ENCODE results near the gene ATP1A3.

ATP1A3 gene

DNA sequence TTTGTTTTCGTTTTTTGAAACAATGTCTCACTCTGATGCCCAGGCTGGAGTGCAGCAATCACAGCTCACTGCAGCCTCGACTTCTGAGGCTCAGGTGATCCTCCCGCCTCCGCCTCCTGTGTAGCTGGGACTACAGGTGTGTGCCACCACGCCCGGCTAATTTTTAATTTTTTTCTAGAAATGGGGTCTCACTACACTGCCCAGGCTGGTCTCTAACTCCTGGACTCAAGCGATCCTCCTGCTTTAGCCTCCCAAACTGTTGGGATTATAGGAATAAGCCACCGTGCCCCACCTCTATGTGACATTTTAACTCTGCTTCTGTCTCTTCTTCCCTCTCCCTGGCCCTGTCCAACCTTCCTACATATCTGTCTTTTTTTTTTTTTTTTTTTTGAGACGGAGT is 5.1 kb downstream of the ATP1A3 start:
- Histone ChIP-seq H3K36me3 (ENCODE audit: insufficient read depth, low read length) (peaks cover 37% of the 10 kb centered on the region), H3K9me3 (ENCODE audit: low read length) (no peaks in the 10 kb centered on the region), H3K27me3 (ENCODE audit: insufficient read depth, low read length) (no peaks in the 10 kb centered on the region), H3K4me1 (ENCODE audit: insufficient read depth, low read length) (peaks cover 11% of the 10 kb centered on the region), H3K4me3 (ENCODE audit: low read length) (no peak overlapping the region), H2AFZ (ENCODE audit: low read depth, low read length) (no peak overlapping the region)

GRCh38 chr19:41987141-41987860 is 6.7 kb downstream of the ATP1A3 start:
- Histone ChIP-seq H3K36me3 (ENCODE audit: insufficient read depth, low read length) (peaks cover 42% of the 10 kb centered on the region), H3K4me3 (ENCODE audit: low read length) (no peak overlapping the region), H3K9me3 (ENCODE audit: low read length) (no peaks in the 10 kb centered on the region), H2AFZ (ENCODE audit: low read depth, low read length) (no peak overlapping the region), H3K27me3 (ENCODE audit: insufficient read depth, low read length) (no peaks in the 10 kb centered on the region), H3K4me1 (ENCODE audit: insufficient read depth, low read length) (peaks cover 3% of the 10 kb centered on the region)

DNA sequence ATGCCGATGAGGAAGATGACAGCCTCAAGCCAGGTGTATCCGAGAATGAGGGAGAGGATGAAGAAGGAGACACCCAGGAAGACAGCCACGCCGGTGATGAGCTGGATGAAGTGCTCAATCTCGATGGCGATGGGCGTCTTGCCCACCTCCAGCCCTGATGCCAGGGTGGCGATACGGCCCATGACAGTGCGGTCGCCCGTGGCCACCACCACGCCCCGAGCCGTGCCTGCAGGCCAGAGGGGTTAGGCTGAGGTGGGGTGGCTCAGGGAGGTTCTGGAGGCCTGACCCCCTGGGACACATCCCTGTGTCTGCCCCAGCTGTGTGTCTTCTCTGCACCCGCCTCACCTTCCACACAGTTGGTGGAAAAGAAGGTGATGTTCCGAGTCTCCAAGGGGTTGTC is 9.1 kb downstream of the ATP1A3 start:
- Histone ChIP-seq H3K36me3 (ENCODE audit: insufficient read depth, low read length) (peaks cover 53% of the 10 kb centered on the region), H2AFZ (ENCODE audit: low read depth, low read length) (no peak overlapping the region), H3K27me3 (ENCODE audit: insufficient read depth, low read length) (no peaks in the 10 kb centered on the region), H3K9me3 (ENCODE audit: low read length) (no peaks in the 10 kb centered on the region), H3K4me3 (ENCODE audit: low read length) (no peak overlapping the region), H3K4me1 (ENCODE audit: insufficient read depth, low read length) (no peaks in the 10 kb centered on the region)

GRCh38 chr19:41981724-41982123 is 12.3 kb downstream of the ATP1A3 start:
- Histone ChIP-seq H3K9me3 (ENCODE audit: low read length) (no peaks in the 10 kb centered on the region), H3K36me3 (ENCODE audit: insufficient read depth, low read length) (peaks cover 48% of the 10 kb centered on the region), H2AFZ (ENCODE audit: low read depth, low read length) (no peak overlapping the region), H3K4me1 (ENCODE audit: insufficient read depth, low read length) (no peaks in the 10 kb centered on the region), H3K4me3 (ENCODE audit: low read length) (no peak overlapping the region), H3K27me3 (ENCODE audit: insufficient read depth, low read length) (no peaks in the 10 kb centered on the region)

DNA sequence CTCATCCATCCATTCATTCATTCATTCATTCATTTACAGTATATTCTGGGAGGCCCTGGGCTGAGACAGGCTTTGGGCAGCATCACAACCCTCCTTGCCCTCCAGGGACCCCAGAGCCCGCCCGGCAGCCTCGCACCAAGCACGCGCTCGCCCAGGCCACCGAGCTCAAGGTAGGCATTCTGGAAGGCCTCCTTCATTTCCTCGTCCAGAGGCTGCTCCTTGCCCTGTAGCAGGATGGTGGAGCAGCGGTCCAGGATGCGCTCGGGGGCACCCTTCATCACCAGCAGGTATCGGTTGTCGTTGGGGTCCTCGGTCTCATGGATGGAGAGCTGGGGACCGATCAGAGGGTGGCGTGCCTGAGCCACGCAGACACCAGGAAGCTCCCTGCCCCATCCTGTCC is 15.6 kb downstream of the ATP1A3 start:
- H3K4me1 ChIP-seq (ENCODE audit: insufficient read depth, low read length): no peaks in the 10 kb centered on the region
- H2AFZ ChIP-seq (ENCODE audit: low read depth, low read length): no peak overlapping the region
- H3K36me3 ChIP-seq (ENCODE audit: insufficient read depth, low read length): peaks cover 54% of the 10 kb centered on the region
- H3K27me3 ChIP-seq (ENCODE audit: insufficient read depth, low read length): no peaks in the 10 kb centered on the region
- H3K4me3 ChIP-seq (ENCODE audit: low read length): no peak overlapping the region
- no peaks in the 10 kb centered on the region for H3K9me3 ChIP-seq (ENCODE audit: low read length)

DNA sequence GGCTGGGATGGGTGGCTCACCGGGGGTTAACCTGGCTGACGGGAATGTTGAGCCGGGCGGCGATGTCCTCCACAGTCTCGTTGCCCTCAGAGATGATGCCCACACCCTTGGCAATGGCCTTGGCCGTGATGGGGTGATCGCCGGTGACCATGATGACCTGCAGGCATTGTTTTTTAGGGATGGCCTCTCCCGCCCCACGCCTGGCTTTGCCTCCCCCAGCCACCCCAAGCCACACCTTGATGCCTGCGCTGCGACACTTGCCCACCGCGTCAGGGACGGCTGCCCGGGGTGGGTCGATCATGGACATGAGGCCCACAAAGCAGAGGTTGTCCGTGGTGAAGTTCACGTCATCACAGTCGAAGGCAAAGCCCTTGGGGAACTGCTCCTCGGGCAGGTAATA is 16.1 kb downstream of the ATP1A3 start:
- Histone ChIP-seq H2AFZ (ENCODE audit: low read depth, low read length) (no peak overlapping the region), H3K27me3 (ENCODE audit: insufficient read depth, low read length) (no peaks in the 10 kb centered on the region), H3K36me3 (ENCODE audit: insufficient read depth, low read length) (peaks cover 59% of the 10 kb centered on the region), H3K9me3 (ENCODE audit: low read length) (no peaks in the 10 kb centered on the region), H3K4me1 (ENCODE audit: insufficient read depth, low read length) (no peaks in the 10 kb centered on the region), H3K4me3 (ENCODE audit: low read length) (no peak overlapping the region)

DNA sequence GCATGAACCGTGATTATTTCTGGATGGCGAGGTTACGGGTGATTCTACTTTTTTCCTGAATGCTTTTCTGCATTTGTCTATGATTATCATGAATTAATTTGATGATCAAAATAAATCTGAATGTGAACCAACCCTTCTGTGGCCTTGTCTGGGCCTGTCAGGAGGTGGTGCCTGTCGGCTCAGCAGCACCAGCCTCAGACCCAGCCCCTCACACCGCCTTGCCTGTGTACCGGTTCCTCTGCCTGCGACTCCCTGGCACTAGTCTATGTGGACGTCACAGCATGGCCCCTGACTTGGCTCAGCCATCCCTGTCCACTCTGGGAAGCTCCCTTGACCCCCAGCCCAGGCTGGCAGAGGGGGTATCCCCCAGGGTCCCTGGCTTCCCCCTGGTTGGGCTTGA is 19.4 kb downstream of the ATP1A3 start:
- H3K27me3 ChIP-seq (ENCODE audit: insufficient read depth, low read length): no peaks in the 10 kb centered on the region
- peaks cover 52% of the 10 kb centered on the region for H3K36me3 ChIP-seq (ENCODE audit: insufficient read depth, low read length)
- H3K4me1 ChIP-seq (ENCODE audit: insufficient read depth, low read length): no peaks in the 10 kb centered on the region
- H2AFZ ChIP-seq (ENCODE audit: low read depth, low read length): no peak overlapping the region
- no peak overlapping the region for H3K4me3 ChIP-seq (ENCODE audit: low read length)
- no peaks in the 10 kb centered on the region for H3K9me3 ChIP-seq (ENCODE audit: low read length)

- Histone ChIP-seq H2AFZ (ENCODE audit: low read depth, low read length) (no peak overlapping the region), H3K4me3 (ENCODE audit: low read length) (no peak overlapping the region), H3K36me3 (ENCODE audit: insufficient read depth, low read length) (peaks cover 55% of the 10 kb centered on the region), H3K4me1 (ENCODE audit: insufficient read depth, low read length) (no peaks in the 10 kb centered on the region), H3K27me3 (ENCODE audit: insufficient read depth, low read length) (no peaks in the 10 kb centered on the region), H3K9me3 (ENCODE audit: low read length) (no peaks in the 10 kb centered on the region)
These were observed 22.7 kb downstream of the ATP1A3 start for GRCh38 chr19:41971363-41971762.

- H2AFZ ChIP-seq (ENCODE audit: low read depth, low read length): no peak overlapping the region
- H3K27me3 ChIP-seq (ENCODE audit: insufficient read depth, low read length): no peaks in the 10 kb centered on the region
- H3K9me3 ChIP-seq (ENCODE audit: low read length): no peaks in the 10 kb centered on the region
- H3K36me3 ChIP-seq (ENCODE audit: insufficient read depth, low read length): peaks cover 50% of the 10 kb centered on the region
- no peaks in the 10 kb centered on the region for H3K4me1 ChIP-seq (ENCODE audit: insufficient read depth, low read length)
- H3K4me3 ChIP-seq (ENCODE audit: low read length): no peak overlapping the region
These were observed 24.1 kb downstream of the ATP1A3 start for GRCh38 chr19:41969772-41970458.

DNA sequence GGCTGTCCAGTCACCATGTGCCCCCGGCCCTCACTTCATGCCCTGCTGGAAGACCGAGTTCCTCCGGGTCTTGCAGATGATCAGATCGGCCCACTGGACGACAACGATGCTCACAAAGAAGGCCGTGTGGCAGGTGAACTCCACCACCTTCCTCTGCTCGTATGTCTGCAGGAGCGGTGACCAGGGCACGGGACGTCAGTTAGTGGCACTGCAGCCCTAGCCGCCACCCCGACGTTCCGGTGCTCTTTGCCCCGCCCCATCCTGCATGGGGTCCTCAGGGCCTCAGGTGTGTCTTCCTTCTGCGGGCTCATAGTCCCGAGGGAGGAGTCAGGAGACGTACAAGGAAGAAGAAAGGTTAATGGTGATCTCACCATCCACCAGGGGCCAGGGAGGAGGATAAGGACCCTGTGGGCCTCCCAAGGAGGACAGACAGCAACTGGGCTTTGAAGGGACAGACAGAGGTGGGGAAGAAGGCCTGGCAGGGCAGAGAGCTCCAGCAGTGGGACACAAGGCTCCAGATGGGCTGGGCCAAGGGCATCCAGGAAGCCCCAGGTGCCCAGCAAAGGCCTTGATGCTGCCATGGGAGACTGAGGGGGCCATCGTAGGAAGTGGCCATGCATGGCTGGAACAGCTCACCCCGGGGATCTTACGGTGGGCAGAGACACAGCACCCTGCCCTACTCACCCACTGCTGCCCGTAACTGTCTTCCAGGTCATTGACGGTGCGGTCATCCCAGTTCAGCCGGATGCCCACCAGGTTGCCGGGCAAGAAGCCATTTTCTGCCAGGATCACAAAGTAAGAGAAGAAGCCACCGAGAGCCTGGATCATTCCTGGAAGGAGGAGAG is 25.1 kb downstream of the ATP1A3 start:
- Histone ChIP-seq H3K4me1 (ENCODE audit: insufficient read depth, low read length) (no peaks in the 10 kb centered on the region), H3K4me3 (ENCODE audit: low read length) (no peak overlapping the region), H2AFZ (ENCODE audit: low read depth, low read length) (no peak overlapping the region), H3K36me3 (ENCODE audit: insufficient read depth, low read length) (peaks cover 41% of the 10 kb centered on the region), H3K27me3 (ENCODE audit: insufficient read depth, low read length) (no peaks in the 10 kb centered on the region), H3K9me3 (ENCODE audit: low read length) (no peaks in the 10 kb centered on the region)

DNA sequence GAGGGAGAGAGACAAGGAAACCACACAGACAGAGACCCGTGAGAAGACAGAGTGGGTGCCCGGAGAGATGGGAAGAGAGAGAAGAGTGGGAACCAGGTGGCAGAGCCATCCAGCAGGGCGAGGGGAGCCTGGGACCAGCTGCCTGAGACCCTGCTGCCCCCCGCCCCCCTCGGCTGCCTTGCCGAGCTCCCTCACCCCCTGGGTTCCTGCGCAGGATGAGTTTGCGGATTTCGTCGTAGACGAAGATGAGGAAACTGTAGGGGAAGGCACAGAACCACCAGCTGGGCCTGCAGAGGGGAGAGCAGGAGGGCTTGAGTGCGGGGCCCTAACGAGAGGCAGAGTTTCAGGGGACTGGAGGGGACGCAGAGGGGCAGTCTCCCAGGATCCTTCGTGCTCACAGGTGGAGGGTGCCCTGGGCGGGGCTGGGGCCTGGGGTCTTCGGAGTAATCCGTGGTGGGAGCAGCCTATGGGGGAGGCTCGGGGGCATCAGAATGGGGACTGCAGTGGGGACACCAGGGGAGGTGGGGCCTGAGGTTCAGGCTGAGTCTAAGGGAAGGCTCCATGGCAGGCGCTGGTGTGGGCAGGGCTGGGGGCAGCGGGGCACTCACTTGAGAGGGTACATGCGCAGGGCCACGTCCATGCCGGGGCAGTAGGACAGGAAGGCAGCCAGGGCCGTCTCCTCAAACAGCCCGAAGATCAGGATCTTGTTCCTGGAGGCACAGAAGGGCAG is 26.8 kb downstream of the ATP1A3 start:
- no peak overlapping the region for H3K4me3 ChIP-seq (ENCODE audit: low read length)
- H3K9me3 ChIP-seq (ENCODE audit: low read length): no peaks in the 10 kb centered on the region
- no peaks in the 10 kb centered on the region for H3K27me3 ChIP-seq (ENCODE audit: insufficient read depth, low read length)
- H3K4me1 ChIP-seq (ENCODE audit: insufficient read depth, low read length): no peaks in the 10 kb centered on the region
- H2AFZ ChIP-seq (ENCODE audit: low read depth, low read length): no peak overlapping the region
- H3K36me3 ChIP-seq (ENCODE audit: insufficient read depth, low read length): peaks cover 28% of the 10 kb centered on the region

DNA sequence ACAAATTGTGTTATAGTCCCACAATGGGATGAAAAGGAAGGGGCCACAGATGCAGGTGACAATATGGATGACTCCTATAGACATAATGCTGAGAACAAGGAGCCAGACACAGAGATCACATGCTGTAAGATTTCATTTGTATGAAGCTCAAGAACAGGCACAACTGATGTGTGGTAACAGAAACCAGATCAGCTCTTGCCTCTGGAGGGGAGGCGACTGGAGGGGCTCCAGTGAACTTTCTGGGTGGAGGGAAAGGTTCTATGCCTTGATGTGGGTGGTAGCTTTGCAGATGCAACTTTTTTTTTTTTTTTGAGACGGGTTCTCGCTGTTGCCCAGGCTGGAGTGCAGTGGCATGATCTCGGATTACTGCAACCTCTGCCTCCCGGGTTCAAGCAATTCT is 28.9 kb downstream of the ATP1A3 start:
- no peaks in the 10 kb centered on the region for H3K4me1 ChIP-seq (ENCODE audit: insufficient read depth, low read length)
- no peak overlapping the region for H2AFZ ChIP-seq (ENCODE audit: low read depth, low read length)
- H3K4me3 ChIP-seq (ENCODE audit: low read length): no peak overlapping the region
- H3K9me3 ChIP-seq (ENCODE audit: low read length): no peaks in the 10 kb centered on the region
- H3K36me3 ChIP-seq (ENCODE audit: insufficient read depth, low read length): peaks cover 24% of the 10 kb centered on the region
- H3K27me3 ChIP-seq (ENCODE audit: insufficient read depth, low read length): no peaks in the 10 kb centered on the region

GRCh38 chr19:41960973-41961372 is 33.1 kb downstream of the ATP1A3 start:
- H3K36me3 ChIP-seq (ENCODE audit: insufficient read depth, low read length): peaks cover 6% of the 10 kb centered on the region
- no peak overlapping the region for H2AFZ ChIP-seq (ENCODE audit: low read depth, low read length)
- no peaks in the 10 kb centered on the region for H3K9me3 ChIP-seq (ENCODE audit: low read length)
- H3K4me1 ChIP-seq (ENCODE audit: insufficient read depth, low read length): peaks cover 12% of the 10 kb centered on the region
- H3K27me3 ChIP-seq (ENCODE audit: insufficient read depth, low read length): no peaks in the 10 kb centered on the region
- no peak overlapping the region for H3K4me3 ChIP-seq (ENCODE audit: low read length)
